Panc1 (cell line): Measurements from ENCODE around the gene CHURC1. TPM values are rescaled to one million over a fixed set of nuclear protein-coding genes. Genes with fewer than 3 reads are reported as not detected.

Source experiments
- ATAC-seq: fragments of 200-7000 bp; cut with Tn5 transposase; 2 replicates; pipeline ENCODE4 v1.9.1; 2020; ENCODE audit warnings: mild to moderate bottlenecking, moderate library complexity
- BruUV-seq: library from RNA; stranded (reverse); fragments of 400-500 nt; replicated peaks from 2 replicates; lab custom pipeline; 2021; lab: Mats Ljungman, UMichigan
- CTCF ChIA-PET: fragments of 300-600 bp; sonication (Branson Sonifier 250); formaldehyde crosslinking; loops from one replicate; lab custom pipeline; 2022; ENCODE audit warnings: antibody characterized with exemption; lab: Charles Lee
- POLR2A ChIA-PET: fragments of 300-600 bp; sonication (Branson Sonifier 250); formaldehyde crosslinking; loops from one replicate; lab custom pipeline; 2022; ENCODE audit warnings: antibody characterized with exemption; lab: Charles Lee
- DNase-seq: peaks from one replicate; pipeline ENCODE4 v3.0.0-alpha.2; 2010; ENCODE audit warnings: low read depth, low spot score
- H3K27ac ChIP-seq: 2 replicates; pipeline ENCODE4 v1.5.1; 2011; ENCODE audit warnings: mild to moderate bottlenecking, low read length, inconsistent platforms
- H3K27me3 ChIP-seq: fragments of 200-500 bp; sonication (Bioruptor generic); 2 replicates; pipeline ENCODE4 v1.6.0; 2014; ENCODE audit warnings: low read length, inconsistent platforms; ENCODE audit not compliant: control insufficient read depth, insufficient read depth
- H3K36me3 ChIP-seq: fragments of 200-500 bp; sonication (Bioruptor generic); 2 replicates; pipeline ENCODE4 v1.5.1; 2014; ENCODE audit warnings: inconsistent platforms, mild to moderate bottlenecking, low read length, moderate library complexity; ENCODE audit not compliant: control insufficient read depth, insufficient read depth
- H3K4me1 ChIP-seq: 2 replicates; pipeline ENCODE4 v1.5.1; 2011; ENCODE audit warnings: inconsistent platforms, mild to moderate bottlenecking, low read length, moderate library complexity; ENCODE audit not compliant: control insufficient read depth, insufficient read depth
- H3K4me3 ChIP-seq, 2 experiments: 2 replicates each; pipeline ENCODE4 v1.5.1; 2011 to 2012; ENCODE audit warnings: low read depth in 2 of 2, low read length in 2 of 2, mild to moderate bottlenecking in 2 of 2, inconsistent platforms in 1 of 2, moderate library complexity in 1 of 2
- H3K9me3 ChIP-seq: fragments of 200-500 bp; sonication (Bioruptor generic); 2 replicates; pipeline ENCODE4 v1.5.1; 2014; ENCODE audit warnings: low read depth, mild to moderate bottlenecking, inconsistent platforms, low read length, moderate library complexity; ENCODE audit not compliant: control insufficient read depth, insufficient read depth
- CTCF ChIP-seq: fragments of 450-650 bp; IDR thresholded peaks from 2 replicates; pipeline ENCODE4 v1.5.1; 2017; ENCODE audit warnings: mild to moderate bottlenecking
- POLR2AphosphoS5 ChIP-seq: IDR thresholded peaks from 2 replicates; pipeline ENCODE4 v1.6.1; 2012; ENCODE audit warnings: mild to moderate bottlenecking, low read depth, low read length, moderate library complexity
- REST ChIP-seq, 2 experiments: IDR thresholded peaks; 2 replicates each; pipeline ENCODE4 v1.6.1; 2011 to 2012; ENCODE audit warnings: low read depth in 2 of 2, control low read depth in 1 of 2, low read length in 1 of 2, mild to moderate bottlenecking in 1 of 2, moderate library complexity in 1 of 2; ENCODE audit not compliant: insufficient read depth in 1 of 2
- SIN3A ChIP-seq: IDR thresholded peaks from 2 replicates; pipeline ENCODE4 v1.6.1; 2012; ENCODE audit warnings: low read depth, mild to moderate bottlenecking, low read length, moderate library complexity, borderline replicate concordance; ENCODE audit not compliant: insufficient read depth
- TCF7L2 ChIP-seq: IDR thresholded peaks from 2 replicates; pipeline ENCODE4 v1.6.1; 2011; ENCODE audit warnings: mild to moderate bottlenecking, low read depth, low read length, inconsistent platforms
- in situ Hi-C: cut with HindIII; loops from 2 replicates; pipeline ENCODE4 v1.10.0; 2016; ENCODE audit warnings: low sequenced_read_pairs, low pct_unique_long_range_greater_than_20kb
- intact Hi-C: fragments of 100-400 bp; cut with micrococcal nuclease; formaldehyde crosslinking; loops from one replicate; pipeline ENCODE4 v1.10.0; 2022; ENCODE audit not compliant: unreplicated experiment
- total RNA-seq: library from RNA; stranded (reverse); gene quantifications from one replicate; pipeline ENCODE4 v1.2.1, GENCODE V29; 2021; ENCODE audit not compliant: unreplicated experiment

The CHURC1 gene
- total RNA-seq, 1 experiment from 2014 or later = 55.6 TPM

- POLR2A ChIA-PET = interaction anchor here (0.5 kb wide), 1 partner anchor 9 kb away, joined by 3 read pairs; no protein-coding TSS in a partner anchor
- in situ Hi-C loops = no loop called here
- H3K4me1 ChIP-seq = no peaks in the 10 kb centered on the region
- no peak for TF ChIP-seq SIN3A
- no peak for TF ChIP-seq TCF7L2
- no peak for TF ChIP-seq POLR2AphosphoS5
- no peak for TF ChIP-seq CTCF
- TF ChIP-seq REST (IDR thresholded peaks at IDR 0.05; ENCODE audit: insufficient read depth in 1 of 2, low read depth in 2 of 2, low read length in 1 of 2) = no peak
- no peak overlapping the region for H3K4me3 ChIP-seq
- H3K36me3 ChIP-seq = no peaks in the 10 kb centered on the region
- H3K9me3 ChIP-seq = no peaks in the 10 kb centered on the region
- ATAC-seq (no peak), DNase-seq (no peak)
- intact Hi-C loops = no loop called here
- no peaks in the 10 kb centered on the region; the same call in 1 of the 2 replicates for H3K27me3 ChIP-seq
- no peak overlapping the region for H3K27ac ChIP-seq
- CTCF ChIA-PET = interaction anchor here (0.6 kb wide), 1 partner anchor 8 kb away, joined by 5 read pairs; no protein-coding TSS in a partner anchor
- no TSS peak for BruUV-seq
Observed at GRCh38 chr14:64974563-64974962, 60.3 kb downstream of the CHURC1 start.

GRCh38 chr14:64979336-64980074, 65.2 kb downstream of the CHURC1 start:
- TF ChIP-seq TCF7L2 = no peak
- TF ChIP-seq POLR2AphosphoS5 = no peak
- no peak for TF ChIP-seq REST (IDR thresholded peaks at IDR 0.05; ENCODE audit: insufficient read depth in 1 of 2, low read depth in 2 of 2, low read length in 1 of 2)
- no peak for TF ChIP-seq CTCF
- no peak for TF ChIP-seq SIN3A
- no TSS peak for BruUV-seq
- in situ Hi-C loops = no loop called here
- no peak for ATAC-seq
- no peak overlapping the region for H3K27ac ChIP-seq
- H3K4me3 ChIP-seq = no peak overlapping the region
- CTCF ChIA-PET = no interaction called here
- intact Hi-C loops = no loop called here
- POLR2A ChIA-PET = no interaction called here
- H3K27me3 ChIP-seq = peaks cover 2% of the 10 kb centered on the region; the same call in 1 of the 2 replicates
- no peaks in the 10 kb centered on the region for H3K36me3 ChIP-seq
- H3K4me1 ChIP-seq = no peaks in the 10 kb centered on the region
- no peak for DNase-seq
- H3K9me3 ChIP-seq = no peaks in the 10 kb centered on the region
